GM13977 (cell line): Measurements from ENCODE around the gene ASXL3.

Experiments used
- DNase-seq: peaks from one replicate; pipeline ENCODE4 v3.0.0; 2012; ENCODE audit warnings: low spot score
- in situ Hi-C: fragments of 300-500 bp; cut with MboI; formaldehyde crosslinking; loops from one replicate; pipeline ENCODE4 v1.12.0; 2022; ENCODE audit warnings: low sequenced_read_pairs, low pct_unique_long_range_greater_than_20kb, mixed read lengths, inconsistent platforms; ENCODE audit not compliant: unreplicated experiment
- TF ChIP-seq, protein P1 (sequence below): IDR thresholded peaks from 2 replicates; pipeline ENCODE4 v1.5.1; 2012; ENCODE audit warnings: mild to moderate bottlenecking, control low read depth; ENCODE audit not compliant: insufficient read depth; ENCODE audit errors: extremely low read depth, missing control alignments

Gene ASXL3

DNA sequence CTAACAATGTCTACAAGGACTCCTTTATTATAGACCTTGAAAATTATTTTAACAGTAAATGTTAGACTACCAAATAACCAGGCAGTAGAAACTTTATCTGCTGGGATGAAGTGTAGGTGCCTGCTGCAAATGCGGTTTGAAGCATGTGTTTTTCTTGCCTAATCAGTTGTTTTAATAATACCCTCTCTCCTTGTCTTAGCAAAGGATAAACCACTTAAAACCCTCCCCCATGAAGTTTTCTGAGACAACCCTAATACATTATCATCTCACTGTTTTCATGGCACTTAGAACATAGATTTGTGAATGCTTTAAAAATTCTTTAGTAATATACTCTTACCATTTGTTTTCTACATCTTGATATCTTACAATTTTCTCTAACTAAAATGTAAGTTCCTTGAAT lies 98.6 kb downstream of the ASXL3 start:
- no peak for DNase-seq
- TF ChIP-seq, protein P1, sequence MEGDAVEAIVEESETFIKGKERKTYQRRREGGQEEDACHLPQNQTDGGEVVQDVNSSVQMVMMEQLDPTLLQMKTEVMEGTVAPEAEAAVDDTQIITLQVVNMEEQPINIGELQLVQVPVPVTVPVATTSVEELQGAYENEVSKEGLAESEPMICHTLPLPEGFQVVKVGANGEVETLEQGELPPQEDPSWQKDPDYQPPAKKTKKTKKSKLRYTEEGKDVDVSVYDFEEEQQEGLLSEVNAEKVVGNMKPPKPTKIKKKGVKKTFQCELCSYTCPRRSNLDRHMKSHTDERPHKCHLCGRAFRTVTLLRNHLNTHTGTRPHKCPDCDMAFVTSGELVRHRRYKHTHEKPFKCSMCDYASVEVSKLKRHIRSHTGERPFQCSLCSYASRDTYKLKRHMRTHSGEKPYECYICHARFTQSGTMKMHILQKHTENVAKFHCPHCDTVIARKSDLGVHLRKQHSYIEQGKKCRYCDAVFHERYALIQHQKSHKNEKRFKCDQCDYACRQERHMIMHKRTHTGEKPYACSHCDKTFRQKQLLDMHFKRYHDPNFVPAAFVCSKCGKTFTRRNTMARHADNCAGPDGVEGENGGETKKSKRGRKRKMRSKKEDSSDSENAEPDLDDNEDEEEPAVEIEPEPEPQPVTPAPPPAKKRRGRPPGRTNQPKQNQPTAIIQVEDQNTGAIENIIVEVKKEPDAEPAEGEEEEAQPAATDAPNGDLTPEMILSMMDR: no peak
- in situ Hi-C loops: no loop called here

DNA sequence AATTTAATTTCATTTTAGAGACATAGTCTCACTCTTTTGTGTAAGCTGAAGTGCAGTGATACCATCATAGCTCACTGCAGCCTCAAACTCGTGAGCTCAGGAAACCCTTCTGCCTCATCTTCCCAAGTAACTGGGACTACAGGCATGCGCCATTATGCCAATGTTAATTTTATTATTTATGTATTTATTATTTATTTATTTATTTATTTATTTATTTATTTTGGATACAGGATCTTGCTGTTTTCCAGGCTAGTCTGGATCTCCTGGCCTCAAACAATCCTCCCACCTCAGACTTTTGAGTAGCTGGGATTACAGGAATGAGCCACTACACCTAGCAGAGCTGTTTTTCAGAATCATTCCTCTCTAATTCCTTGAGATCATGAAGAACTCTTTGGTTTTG lies 99.9 kb downstream of the ASXL3 start:
- TF ChIP-seq, protein P1: no peak
- no peak for DNase-seq

DNA sequence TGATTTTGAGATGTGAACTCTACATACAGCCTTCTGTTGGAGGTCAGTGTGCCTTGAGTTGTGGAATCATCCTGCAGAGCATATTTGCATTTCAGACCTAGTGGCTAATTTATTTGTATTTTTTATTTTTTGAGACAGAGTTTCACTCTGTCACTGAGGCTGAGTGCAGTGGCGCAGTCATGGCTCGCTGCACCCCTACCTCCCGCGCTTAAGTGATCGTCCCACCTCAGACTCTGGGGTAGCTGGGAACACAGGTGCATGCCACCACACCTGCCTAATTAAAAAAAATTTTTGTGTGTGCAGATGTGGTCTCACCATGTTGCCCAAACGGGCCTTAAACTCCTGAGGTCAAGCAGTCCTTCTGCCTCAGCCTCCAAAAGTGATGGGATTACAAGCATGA lies 104.4 kb downstream of the ASXL3 start:
- DNase-seq: no peak
- TF ChIP-seq, protein P1: no peak
- in situ Hi-C loops: no loop called here

More for the DNA sequence above, 99.9 kb downstream of the ASXL3 start:
- in situ Hi-C loops: no loop called here

DNA sequence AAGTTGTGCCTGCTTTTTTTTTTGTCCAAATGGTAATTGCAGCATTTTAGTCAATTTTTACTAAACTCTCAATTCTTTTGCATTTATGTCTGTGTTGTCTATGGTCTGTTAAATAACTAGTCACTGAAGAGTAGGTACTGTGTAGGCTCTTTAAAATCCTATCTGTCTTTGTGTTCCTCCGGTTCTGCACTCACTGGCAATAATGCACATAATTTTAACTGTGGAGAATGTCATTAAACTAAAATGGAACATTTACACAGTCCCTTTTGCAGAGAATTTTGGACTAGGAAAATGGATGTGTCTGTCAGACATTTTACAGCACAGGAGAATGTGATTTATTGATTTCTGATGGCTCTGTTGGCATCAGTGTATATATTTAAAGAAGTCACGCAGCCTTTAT lies 116.6 kb downstream of the ASXL3 start:
- no peak for DNase-seq
- in situ Hi-C loops: no loop called here
- TF ChIP-seq, protein P1: no peak

DNA sequence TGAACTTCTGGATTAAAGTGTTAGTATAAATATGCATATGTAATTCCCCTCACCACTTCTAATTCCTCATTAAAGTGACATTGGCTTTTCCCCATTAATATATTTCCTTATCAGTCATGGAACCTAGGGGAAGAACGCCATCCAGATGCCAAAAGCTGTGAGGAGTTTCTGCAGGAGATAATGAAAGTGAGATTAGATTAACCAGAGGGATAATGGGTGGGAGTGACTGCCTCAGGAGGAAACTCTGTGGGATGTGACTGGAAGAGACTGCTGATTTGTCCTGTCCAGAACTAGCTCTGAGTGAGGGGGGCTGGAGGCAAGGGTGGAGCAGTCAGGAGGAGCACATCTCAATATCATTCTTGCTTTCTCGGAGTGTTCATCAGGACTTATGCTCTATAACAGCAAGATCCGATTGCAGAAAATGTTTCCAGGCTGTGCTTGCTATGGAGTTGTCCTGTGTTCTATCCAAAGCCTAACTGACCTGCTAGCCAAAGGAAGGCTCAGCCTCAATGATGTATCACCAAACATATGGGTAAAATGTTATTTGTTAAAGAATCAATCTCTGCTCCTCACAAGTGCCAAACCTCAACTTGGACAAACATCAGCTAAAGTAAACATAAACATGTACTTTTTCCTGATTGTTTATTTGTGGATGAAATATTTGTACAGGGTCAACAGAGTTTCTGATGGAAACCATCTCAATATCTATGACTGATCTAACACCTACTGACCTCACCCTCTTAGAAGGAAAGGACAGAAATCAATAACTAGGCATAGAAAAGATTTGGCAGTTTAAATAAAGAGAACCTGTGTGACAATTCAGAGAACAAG lies 118.5 kb downstream of the ASXL3 start:
- in situ Hi-C loops: no loop called here
- DNase-seq: no peak
- TF ChIP-seq, protein P1: no peak

DNA sequence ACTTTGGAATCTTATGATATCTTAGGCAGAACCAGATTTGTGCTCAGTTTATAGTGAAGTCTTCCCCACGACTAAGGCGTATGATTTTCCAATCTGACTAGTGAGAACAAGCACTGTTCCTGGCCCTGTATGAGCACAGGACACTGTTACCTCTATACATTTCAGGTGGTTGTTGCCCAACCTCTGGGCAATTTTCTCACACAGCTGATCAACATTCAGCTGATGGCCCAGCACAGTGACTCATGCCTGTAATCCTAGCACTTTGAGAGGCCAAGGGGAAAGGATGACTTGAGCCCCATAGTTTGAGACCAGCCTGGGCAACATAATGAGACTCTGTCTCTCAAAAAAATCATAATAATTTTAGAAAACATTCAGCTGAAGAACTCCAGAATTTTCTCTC lies 119.5 kb downstream of the ASXL3 start:
- TF ChIP-seq, protein P1: no peak
- no peak for DNase-seq
- in situ Hi-C loops: no loop called here
